ENCODE measurements around the gene PRSS50. TPM values are rescaled to one million over a fixed set of nuclear protein-coding genes. Genes with fewer than 3 reads are reported as not detected.
A peak's percentile ranks its signal among the peaks of the same experiment; 100 is the strongest.

PRSS50 gene
- total RNA-seq, 1 donor from 2014 or later: 1.2 TPM

- H3K4me3 Mint-ChIP-seq: no peak overlapping the region
- DNase-seq (ENCODE audit: extremely low spot score, unreplicated experiment): no peak
Observed at GRCh38 chr3:46713050-46713897, 4.4 kb downstream of the PRSS50 start.

GRCh38 chr3:46712191-46713049 is 5.2 kb downstream of the PRSS50 start:
- peaks cover 7% of the 10 kb centered on the region for H3K27me3 Mint-ChIP-seq
- TF ChIP-seq CTCF (conservative IDR thresholded peaks at IDR 0.05): no peak
- no peaks in the 10 kb centered on the region for H3K9me3 Mint-ChIP-seq
- no peaks in the 10 kb centered on the region for H3K36me3 Mint-ChIP-seq
- no peak overlapping the region for H3K4me3 Mint-ChIP-seq
- H3K4me1 Mint-ChIP-seq (ENCODE audit: unreplicated experiment): no peaks in the 10 kb centered on the region
- no peak overlapping the region for H3K27ac Mint-ChIP-seq
- DNase-seq (ENCODE audit: extremely low spot score, unreplicated experiment): no peak

More at GRCh38 chr3:46713050-46713897, 4.4 kb downstream of the PRSS50 start:
- Mint-ChIP-seq H3K9me3 (no peaks in the 10 kb centered on the region), H3K27me3 (peaks cover 7% of the 10 kb centered on the region), H3K4me1 (ENCODE audit: unreplicated experiment) (no peaks in the 10 kb centered on the region), H3K36me3 (no peaks in the 10 kb centered on the region), H3K27ac (no peak overlapping the region)
- no peak for TF ChIP-seq CTCF (conservative IDR thresholded peaks at IDR 0.05)

GRCh38 chr3:46711760-46712159 is 5.9 kb downstream of the PRSS50 start:
- no peak for TF ChIP-seq CTCF (conservative IDR thresholded peaks at IDR 0.05)
- no peak for DNase-seq (ENCODE audit: extremely low spot score, unreplicated experiment)
- H3K9me3 Mint-ChIP-seq: no peaks in the 10 kb centered on the region
- no peaks in the 10 kb centered on the region for H3K36me3 Mint-ChIP-seq
- no peak overlapping the region for H3K4me3 Mint-ChIP-seq
- H3K27me3 Mint-ChIP-seq: peaks cover 7% of the 10 kb centered on the region
- no peak overlapping the region for H3K27ac Mint-ChIP-seq
- peaks cover 3% of the 10 kb centered on the region for H3K4me1 Mint-ChIP-seq (ENCODE audit: unreplicated experiment)

- peaks cover 7% of the 10 kb centered on the region for H3K27me3 Mint-ChIP-seq
- H3K27ac Mint-ChIP-seq: peak overlapping the region; percentile 47
- TF ChIP-seq CTCF (conservative IDR thresholded peaks at IDR 0.05): no peak
- no peaks in the 10 kb centered on the region for H3K9me3 Mint-ChIP-seq
- DNase-seq (ENCODE audit: extremely low spot score, unreplicated experiment): no peak
- no peak overlapping the region for H3K4me3 Mint-ChIP-seq
- peaks cover 4% of the 10 kb centered on the region for H3K4me1 Mint-ChIP-seq (ENCODE audit: unreplicated experiment)
- no peaks in the 10 kb centered on the region for H3K36me3 Mint-ChIP-seq
Observed at GRCh38 chr3:46711305-46711704, 6.4 kb downstream of the PRSS50 start.

- Mint-ChIP-seq H3K27ac (peak overlapping the region; percentile 47), H3K36me3 (no peaks in the 10 kb centered on the region), H3K4me3 (no peak overlapping the region), H3K4me1 (ENCODE audit: unreplicated experiment) (peaks cover 6% of the 10 kb centered on the region), H3K27me3 (peaks cover 3% of the 10 kb centered on the region), H3K9me3 (no peaks in the 10 kb centered on the region)
- no peak for TF ChIP-seq CTCF (conservative IDR thresholded peaks at IDR 0.05)
- DNase-seq (ENCODE audit: extremely low spot score, unreplicated experiment): no peak
Observed at GRCh38 chr3:46710671-46711295, 6.9 kb downstream of the PRSS50 start.

Measured in type B pancreatic cell (in vitro differentiated cells).